Measurements from ENCODE around the gene TFEB. TPM values are rescaled to one million over a fixed set of nuclear protein-coding genes. Genes with fewer than 3 reads are reported as not detected.

TFEB gene
- polyA plus RNA-seq, 1 experiment: 3.9 TPM

- no peak for TF ChIP-seq CTCF (IDR thresholded peaks at IDR 0.05; ENCODE audit: low read depth, low read length)
- H3K27me3 ChIP-seq (ENCODE audit: control insufficient read depth, insufficient read depth, low read length): no peaks in the 10 kb centered on the region
- ChIA-PET POLR2A (no interaction called here), CTCF (interaction anchor here (1.0 to 4.6 kb wide), 8 partner anchors 9 to 410 kb away, joined by 3 to 37 read pairs (median 10); partner anchors contain the start of gene TOMM6)
- no peak overlapping the region for H3K4me3 ChIP-seq (ENCODE audit: low read depth, low read length)
- H3K27ac ChIP-seq (ENCODE audit: low read depth, low read length): no peak overlapping the region
- H3K9me3 ChIP-seq (ENCODE audit: control insufficient read depth, insufficient read depth, low read length): no peaks in the 10 kb centered on the region
- DNase-seq (ENCODE audit: low read depth, low spot score): no peak
These were observed 42.3 kb upstream of the TFEB start for GRCh38 chr6:41777551-41778285.

- no peak overlapping the region for H3K27ac ChIP-seq (ENCODE audit: low read depth, low read length)
- no peak overlapping the region for H3K4me3 ChIP-seq (ENCODE audit: low read depth, low read length)
- no peaks in the 10 kb centered on the region for H3K27me3 ChIP-seq (ENCODE audit: control insufficient read depth, insufficient read depth, low read length)
- ChIA-PET CTCF (interaction anchor here (0.7 to 4.6 kb wide), 12 partner anchors 9 to 408 kb away, joined by 3 to 37 read pairs (median 4); partner anchors contain the start of gene TOMM6), POLR2A (no interaction called here)
- TF ChIP-seq CTCF (IDR thresholded peaks at IDR 0.05; ENCODE audit: low read depth, low read length): no peak
- no peaks in the 10 kb centered on the region; the same call in 1 of the 2 replicates for H3K9me3 ChIP-seq (ENCODE audit: control insufficient read depth, insufficient read depth, low read length)
- DNase-seq (ENCODE audit: low read depth, low spot score): no peak
These were observed 40.0 kb upstream of the TFEB start for GRCh38 chr6:41775293-41775882.

- no peak for TF ChIP-seq CTCF (IDR thresholded peaks at IDR 0.05; ENCODE audit: low read depth, low read length)
- CTCF ChIA-PET: interaction anchor here (0.9 to 4.6 kb wide), 9 partner anchors 8 to 408 kb away, joined by 3 to 37 read pairs (median 4); partner anchors contain the start of gene TOMM6
- no peak for DNase-seq (ENCODE audit: low read depth, low spot score)
- Histone ChIP-seq H3K27me3 (ENCODE audit: control insufficient read depth, insufficient read depth, low read length) (no peaks in the 10 kb centered on the region), H3K27ac (ENCODE audit: low read depth, low read length) (no peak overlapping the region), H3K4me3 (ENCODE audit: low read depth, low read length) (no peak overlapping the region), H3K9me3 (ENCODE audit: control insufficient read depth, insufficient read depth, low read length) (no peaks in the 10 kb centered on the region; the same call in 1 of the 2 replicates)
- POLR2A ChIA-PET: no interaction called here
These were observed 39.4 kb upstream of the TFEB start for GRCh38 chr6:41774841-41775240.

- ChIA-PET POLR2A (no interaction called here), CTCF (interaction anchor here (0.7 to 2.3 kb wide), 2 partner anchors 15 to 403 kb away, joined by 3 to 7 read pairs; no protein-coding TSS in a partner anchor)
- Histone ChIP-seq H3K4me3 (ENCODE audit: low read depth, low read length) (no peak overlapping the region), H3K27me3 (ENCODE audit: control insufficient read depth, insufficient read depth, low read length) (no peaks in the 10 kb centered on the region), H3K27ac (ENCODE audit: low read depth, low read length) (no peak overlapping the region), H3K9me3 (ENCODE audit: control insufficient read depth, insufficient read depth, low read length) (no peaks in the 10 kb centered on the region; the same call in 1 of the 2 replicates)
- TF ChIP-seq CTCF (IDR thresholded peaks at IDR 0.05; ENCODE audit: low read depth, low read length): no peak
- DNase-seq (ENCODE audit: low read depth, low spot score): no peak
These were observed 35.9 kb upstream of the TFEB start for GRCh38 chr6:41771058-41771983.
